Activated T-cell treated with anti-CD3 and anti-CD28 coated beads for 24 hours (primary cell): ENCODE results near the gene ACAP3.

ENCODE experiments used
- DNase-seq: peaks from one replicate; pipeline ENCODE4 v3.0.0-alpha.2; 2020; ENCODE audit warnings: low read depth

The ACAP3 gene

GRCh38 chr1:1244192-1244811, 63.4 kb downstream of the ACAP3 start:
- DNase-seq = no peak

- DNase-seq = no peak
These were observed 63.9 kb downstream of the ACAP3 start for GRCh38 chr1:1243807-1244191.

GRCh38 chr1:1243266-1243660, 64.5 kb downstream of the ACAP3 start:
- DNase-seq = no peak

GRCh38 chr1:1242461-1243265, 65.1 kb downstream of the ACAP3 start:
- no peak for DNase-seq
